GM23248 (cell line): ENCODE results near the gene DNAJB2. TPM values are rescaled to one million over a fixed set of nuclear protein-coding genes. Genes with fewer than 3 reads are reported as not detected.

Experiments used
- DNase-seq: peaks from one replicate; pipeline ENCODE4 v3.0.0-alpha.2; 2015
- H2AFZ ChIP-seq: fragments of 200-600 bp; sonication (generic); 2 replicates; pipeline ENCODE4 v1.6.1; 2016; ENCODE audit warnings: antibody characterized with exemption
- H3F3A ChIP-seq: fragments of 200-600 bp; sonication (generic); 2 replicates; pipeline ENCODE4 v1.6.1; 2016; ENCODE audit warnings: mild to moderate bottlenecking, antibody characterized with exemption, mixed run types; ENCODE audit not compliant: insufficient read depth
- H3K27ac ChIP-seq: fragments of 200-600 bp; sonication (generic); 2 replicates; pipeline ENCODE4 v1.5.1; 2016; ENCODE audit warnings: mild to moderate bottlenecking
- H3K27me3 ChIP-seq: fragments of 200-600 bp; sonication (generic); replicated peaks from 2 replicates; pipeline ENCODE4 v1.6.1; 2016; ENCODE audit warnings: mild to moderate bottlenecking; ENCODE audit not compliant: insufficient read depth
- H3K36me3 ChIP-seq: fragments of 200-600 bp; sonication (generic); 2 replicates; pipeline ENCODE4 v1.6.1; 2016; ENCODE audit warnings: low read depth, mild to moderate bottlenecking
- H3K4me1 ChIP-seq: fragments of 200-600 bp; sonication (generic); 2 replicates; pipeline ENCODE4 v1.6.1; 2016; ENCODE audit warnings: mild to moderate bottlenecking; ENCODE audit not compliant: insufficient read depth
- H3K4me2 ChIP-seq: fragments of 200-600 bp; sonication (generic); one replicate; pipeline ENCODE4 v1.6.1; 2016; ENCODE audit warnings: mild to moderate bottlenecking; ENCODE audit not compliant: unreplicated experiment
- H3K4me3 ChIP-seq: fragments of 200-600 bp; sonication (generic); 2 replicates; pipeline ENCODE4 v1.5.1; 2016; ENCODE audit warnings: mild to moderate bottlenecking
- H3K79me2 ChIP-seq: fragments of 200-600 bp; sonication (generic); 2 replicates; pipeline ENCODE4 v1.6.1; 2016; ENCODE audit warnings: mild to moderate bottlenecking; ENCODE audit not compliant: insufficient read depth
- H3K9ac ChIP-seq: fragments of 200-600 bp; sonication (generic); 2 replicates; pipeline ENCODE4 v1.6.1; 2016; ENCODE audit warnings: mild to moderate bottlenecking
- H3K9me2 ChIP-seq: fragments of 200-600 bp; sonication (generic); 2 replicates; pipeline ENCODE4 v1.6.1; 2016; ENCODE audit warnings: mixed run types, mild to moderate bottlenecking, moderate library complexity; ENCODE audit not compliant: insufficient read depth
- H3K9me3 ChIP-seq: fragments of 200-600 bp; sonication (generic); one replicate; pipeline ENCODE4 v1.6.1; 2017; ENCODE audit warnings: low read depth
- H4K20me1 ChIP-seq: fragments of 200-600 bp; sonication (generic); 2 replicates; pipeline ENCODE4 v1.6.0; 2016; ENCODE audit not compliant: insufficient read depth
- EZH2 ChIP-seq: fragments of 200-600 bp; sonication (generic); IDR thresholded peaks from 2 replicates; pipeline ENCODE4 v1.6.1; 2018; ENCODE audit warnings: antibody characterized with exemption, mild to moderate bottlenecking; ENCODE audit not compliant: insufficient read depth, poor library complexity, severe bottlenecking
- EZH2phosphoT487 ChIP-seq: fragments of 200-600 bp; sonication (generic); IDR thresholded peaks from 2 replicates; pipeline ENCODE4 v1.6.1; 2018; ENCODE audit warnings: antibody characterized with exemption, moderate library complexity, mild to moderate bottlenecking, low read depth; ENCODE audit not compliant: insufficient read depth
- WGBS, 2 experiments: methylation state at CpG; one replicate each; pipeline ENCODE4 v1.1.6; 2015 to 2017; ENCODE audit warnings: low lambda C conversion rate in 2 of 2, low coverage in 1 of 2; ENCODE audit errors: missing lambda C conversion rate in 2 of 2; 5-methylcytosine and 5-hydroxymethylcytosine counted together
- in situ Hi-C: fragments of 300-500 bp; cut with MboI; formaldehyde crosslinking; loops from 2 replicates; pipeline ENCODE4 v1.15.0; 2020
- microRNA counts: library from miRNA; unstranded; fragments of <30 nt; microRNA quantifications from one replicate; lab custom pipeline; 2016
- microRNA-seq: library from miRNA; unstranded; fragments of <30 nt; microRNA quantifications from one replicate; pipeline ENCODE4, GENCODE V29; 2016; ENCODE audit warnings: borderline number of aligned reads
- polyA plus RNA-seq: library from polyadenylated mRNA; unstranded; fragments of >200 nt; fragmentation: Nextera tagmentation; extraction: Ambion mirVana; gene quantifications from 2 replicates; pipeline ENCODE4 v1.2.1, GENCODE V29; 2016
- small RNA-seq: library from RNA; depleted of rRNA; stranded (forward); fragments of <200 nt; gene quantifications from one replicate; pipeline ENCODE3, GENCODE V24; 2014; ENCODE audit warnings: low read depth, low replicate concordance
- total RNA-seq: library from RNA; depleted of rRNA; stranded (reverse); fragments of >200 nt; shearing (Covaris generic); gene quantifications from 2 replicates; pipeline ENCODE4 v1.2.3, GENCODE V29; 2014; rRNA removed

DNAJB2 gene
- total and polyA plus RNA-seq, 2 experiments from 2014 or later: 12.6 to 53.7 TPM

DNA sequence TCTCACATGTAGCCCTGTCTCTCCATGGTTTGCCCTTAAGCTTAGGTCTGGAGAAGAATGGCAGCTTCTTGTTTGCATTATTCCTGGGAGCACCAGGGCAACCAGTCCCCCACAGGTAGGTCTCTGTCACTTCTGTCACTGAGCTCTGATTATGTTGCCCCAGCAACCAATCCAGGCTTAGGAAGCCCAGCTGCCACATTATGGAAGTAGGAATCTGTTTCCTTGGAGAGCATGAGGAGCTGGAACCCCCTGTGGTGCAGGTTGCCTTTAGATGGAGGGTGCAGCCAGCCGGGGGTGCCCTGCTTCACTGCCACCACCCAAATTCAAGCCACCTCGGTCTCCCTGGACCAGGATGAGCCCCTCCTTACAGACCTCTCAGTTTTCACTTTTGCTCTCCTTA lies 48.6 kb downstream of the DNAJB2 start:
- Histone ChIP-seq H3K9me2 (no peaks in the 10 kb centered on the region), H3F3A (no peaks in the 10 kb centered on the region), H3K4me1 (no peaks in the 10 kb centered on the region), H3K36me3 (no peaks in the 10 kb centered on the region), H3K4me3 (no peak overlapping the region), H3K9me3 (no peaks in the 10 kb centered on the region), H3K79me2 (no peaks in the 10 kb centered on the region), H3K27ac (no peak overlapping the region), H3K9ac (no peak overlapping the region), H4K20me1 (no peaks in the 10 kb centered on the region), H3K27me3 (peaks cover 45% of the 10 kb centered on the region), H3K4me2 (no peak overlapping the region), H2AFZ (no peak overlapping the region)
- TF ChIP-seq EZH2phosphoT487: no peak
- TF ChIP-seq EZH2: no peak
- WGBS, 2 experiments: 15 to 17% methylated on average over 2 of the region's 2 CpGs
- in situ Hi-C loops: no loop called here
- DNase-seq: no peak

DNA sequence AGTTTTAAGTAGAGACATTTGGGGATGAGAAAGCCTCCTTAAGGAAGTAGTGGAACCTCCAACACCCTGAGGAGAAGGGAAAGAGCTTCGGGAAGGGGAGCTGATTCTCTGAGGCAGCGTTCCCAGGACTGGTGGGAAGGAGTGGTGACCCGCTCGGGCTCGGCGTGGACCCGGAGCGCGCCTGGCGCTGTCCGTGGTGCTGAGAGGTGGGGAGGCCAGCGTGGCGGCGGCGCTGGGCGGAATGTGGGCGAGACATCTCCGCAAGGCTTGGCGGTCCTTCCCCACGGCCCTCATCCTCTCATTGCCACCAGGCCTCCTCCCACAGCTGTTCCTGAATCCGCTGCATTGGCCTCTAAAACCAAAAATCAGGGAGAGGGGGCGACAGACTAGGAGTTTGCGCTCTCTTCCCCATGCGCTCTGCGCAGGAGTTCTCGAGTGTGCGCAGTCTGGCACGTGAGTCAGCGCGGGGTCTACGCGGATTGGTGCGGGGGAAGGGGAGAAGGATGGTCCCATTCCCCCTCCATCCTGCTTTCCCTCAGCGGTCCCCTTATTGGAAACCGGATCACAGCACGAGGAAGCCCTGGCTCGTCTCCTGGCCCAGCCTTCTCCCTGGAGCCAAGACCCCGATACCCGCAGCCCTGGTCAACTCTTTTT lies 52.5 kb downstream of the DNAJB2 start:
- DNase-seq: peak; percentile 61
- in situ Hi-C loops: no loop called here

DNA sequence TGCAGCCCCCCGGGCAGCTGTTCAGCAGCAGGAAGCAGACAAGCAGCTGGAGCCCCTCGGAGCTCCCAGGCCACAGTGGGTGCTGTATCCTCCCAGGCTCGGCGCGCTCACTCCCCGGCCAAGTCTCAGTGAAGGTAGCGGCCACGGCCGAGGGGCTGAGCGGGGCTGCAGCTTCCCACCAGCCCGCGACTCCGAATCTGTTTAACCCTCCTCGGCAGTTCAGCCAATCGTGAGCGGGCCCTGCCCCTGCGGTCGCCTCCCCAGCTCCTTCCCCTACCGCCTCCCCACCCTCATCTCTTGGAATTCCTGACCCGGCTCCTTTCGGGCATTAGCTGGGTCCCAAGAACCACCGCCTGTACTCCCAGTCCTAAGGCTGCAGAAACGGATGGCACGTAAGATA lies 53.4 kb downstream of the DNAJB2 start, which contains the start of gene RESP18:
Gene RESP18 (minus strand): TSS at position 203 of the 400 bp plus-strand sequence.
- TF ChIP-seq EZH2phosphoT487 (no peak), EZH2 (no peak)
- H4K20me1 ChIP-seq: no peaks in the 10 kb centered on the region
- no peaks in the 10 kb centered on the region for H3K4me1 ChIP-seq
- no peak within 1 kb of the TSS for H3K9ac ChIP-seq
- H3K9me3 ChIP-seq: no peaks in the 10 kb centered on the region
- H3K4me2 ChIP-seq: no peak within 1 kb of the TSS
- no peak within 1 kb of the TSS for H3K4me3 ChIP-seq
- no peaks in the 10 kb centered on the region for H3K36me3 ChIP-seq
- no peaks in the 10 kb centered on the region for H3F3A ChIP-seq
- no peak for DNase-seq
- 2 to 5% methylated on average over 22 to 23 of the region's 24 CpGs for WGBS, 2 experiments
- no peak within 1 kb of the TSS for H2AFZ ChIP-seq
- no peak within 1 kb of the TSS for H3K27ac ChIP-seq
- H3K9me2 ChIP-seq: no peaks in the 10 kb centered on the region
- in situ Hi-C loops: no loop called here
- peaks cover 55% of the 10 kb centered on the region for H3K27me3 ChIP-seq
- H3K79me2 ChIP-seq: no peaks in the 10 kb centered on the region

More for the DNA sequence above, 52.5 kb downstream of the DNAJB2 start:
- TF ChIP-seq EZH2: no peak
- no peak for TF ChIP-seq EZH2phosphoT487
- no peaks in the 10 kb centered on the region for H3K79me2 ChIP-seq
- no peaks in the 10 kb centered on the region for H3K36me3 ChIP-seq
- WGBS, 2 experiments: 13 to 17% methylated on average over 34 to 38 of the region's 39 CpGs
- H3K9ac ChIP-seq: no peak overlapping the region
- no peak overlapping the region for H3K4me3 ChIP-seq
- no peaks in the 10 kb centered on the region for H3K9me2 ChIP-seq
- H3F3A ChIP-seq: no peaks in the 10 kb centered on the region
- no peaks in the 10 kb centered on the region for H3K9me3 ChIP-seq
- no peaks in the 10 kb centered on the region for H4K20me1 ChIP-seq
- H2AFZ ChIP-seq: no peak overlapping the region
- H3K27ac ChIP-seq: no peak overlapping the region
- peaks cover 50% of the 10 kb centered on the region for H3K27me3 ChIP-seq
- no peaks in the 10 kb centered on the region for H3K4me1 ChIP-seq
- H3K4me2 ChIP-seq: no peak overlapping the region

DNA sequence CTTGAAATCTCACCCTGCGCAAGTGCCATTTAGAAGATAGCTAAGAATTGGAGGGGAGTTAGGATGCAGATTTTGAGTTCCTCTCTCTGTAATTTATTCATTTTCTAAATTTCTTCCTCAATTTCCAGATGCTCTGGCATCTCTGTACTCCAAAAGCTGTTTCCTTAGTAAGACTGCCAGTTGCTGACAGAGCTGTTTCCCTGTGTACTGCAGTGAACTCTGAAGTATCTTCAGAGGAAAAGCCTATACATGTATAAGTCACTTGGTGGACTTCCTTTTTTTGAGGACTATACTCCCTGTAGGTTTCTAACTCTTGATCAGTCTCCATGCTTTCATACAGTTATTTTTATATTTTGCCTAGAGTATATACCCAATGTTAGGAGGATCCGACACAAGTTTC lies 54.9 kb downstream of the DNAJB2 start:
- H3K36me3 ChIP-seq: no peaks in the 10 kb centered on the region
- H3K9ac ChIP-seq: no peak overlapping the region
- in situ Hi-C loops: no loop called here
- 56 to 66% methylated on average over 2 of the region's 2 CpGs for WGBS, 2 experiments
- H3F3A ChIP-seq: no peaks in the 10 kb centered on the region
- H3K9me2 ChIP-seq: no peaks in the 10 kb centered on the region
- DNase-seq: no peak
- TF ChIP-seq EZH2phosphoT487 (no peak), EZH2 (no peak)
- H3K79me2 ChIP-seq: no peaks in the 10 kb centered on the region
- H2AFZ ChIP-seq: no peak overlapping the region
- no peaks in the 10 kb centered on the region for H4K20me1 ChIP-seq
- H3K4me3 ChIP-seq: no peak overlapping the region
- H3K9me3 ChIP-seq: no peaks in the 10 kb centered on the region
- H3K4me1 ChIP-seq: no peaks in the 10 kb centered on the region
- H3K4me2 ChIP-seq: no peak overlapping the region
- peaks cover 59% of the 10 kb centered on the region for H3K27me3 ChIP-seq
- H3K27ac ChIP-seq: no peak overlapping the region

DNA sequence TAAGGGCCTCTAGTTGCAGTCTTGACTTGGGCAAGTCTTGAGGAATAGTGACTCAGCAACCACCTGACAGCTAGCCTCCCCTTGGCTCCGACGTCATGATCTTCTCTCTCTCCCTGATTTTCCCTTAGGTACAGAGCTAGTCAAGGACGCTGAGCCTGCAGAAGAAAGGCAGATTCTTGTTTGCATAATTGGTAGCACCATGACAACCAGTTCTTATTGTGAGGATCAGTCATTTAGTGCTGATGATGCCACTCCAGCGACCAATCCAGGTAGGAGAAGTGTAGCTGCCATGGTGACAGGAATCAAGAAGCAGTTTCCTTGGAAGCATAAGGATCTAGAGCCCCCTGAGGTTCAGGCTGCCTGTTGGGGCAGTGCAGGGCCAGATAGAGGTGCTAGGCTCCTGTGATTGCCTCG lies 56.2 kb downstream of the DNAJB2 start:
- DNase-seq: no peak
- Histone ChIP-seq H3K36me3 (no peaks in the 10 kb centered on the region), H3K9me3 (no peaks in the 10 kb centered on the region), H4K20me1 (no peaks in the 10 kb centered on the region), H3K4me2 (no peak overlapping the region), H3K9ac (no peak overlapping the region), H3K9me2 (no peaks in the 10 kb centered on the region), H3K27ac (no peak overlapping the region), H3K79me2 (no peaks in the 10 kb centered on the region), H3K27me3 (peaks cover 59% of the 10 kb centered on the region), H3K4me1 (no peaks in the 10 kb centered on the region), H2AFZ (no peak overlapping the region), H3K4me3 (no peak overlapping the region), H3F3A (no peaks in the 10 kb centered on the region)
- WGBS, 2 experiments: 35 to 40% methylated on average over 5 of the region's 5 CpGs
- TF ChIP-seq EZH2 (no peak), EZH2phosphoT487 (no peak)
- in situ Hi-C loops: no loop called here

MicroRNAs encoded within 50 kb of the gene (microRNA counts, 767-probe panel; counts per million panel counts)
- 447 counts per million, percentile 86 among the panel's probes with 10 or more counts for microRNA hsa-miR-153 (lab: Ali Mortazavi, UCI)

Small RNAs within 50 kb of the gene (microRNA-seq; reads per million reads assigned to microRNA genes)
- gene MIR153-1: not detected

Small RNAs within 50 kb of the gene (small RNA-seq; reads per million reads assigned to genes)
- not detected for gene MIR153-1

Other genes starting within 250 kb of the DNAJB2 start
- gene CFAP65, start 237.8 kb upstream of the DNAJB2 start, total RNA-seq: not detected in 2 replicates
- 0.08 TPM in 1 of 2 replicates, not detected in the other for gene CFAP65, start 237.8 kb upstream of the DNAJB2 start, polyA plus RNA-seq
- not detected in 2 replicates for gene IHH, start 218.4 kb upstream of the DNAJB2 start, total RNA-seq
- not detected in 2 replicates for gene IHH, start 218.4 kb upstream of the DNAJB2 start, polyA plus RNA-seq
- 8.3 and 16.1 TPM in 2 replicates for gene NHEJ1, start 118.6 kb upstream of the DNAJB2 start, total RNA-seq
- gene NHEJ1, start 118.6 kb upstream of the DNAJB2 start, polyA plus RNA-seq: 8.3 and 10.5 TPM in 2 replicates
- gene SLC23A3, start 109.3 kb upstream of the DNAJB2 start, total RNA-seq: 0.13 and 1.2 TPM in 2 replicates
- 0.24 and 0.58 TPM in 2 replicates for gene SLC23A3, start 109.3 kb upstream of the DNAJB2 start, polyA plus RNA-seq
- gene CNPPD1, start 102.4 kb upstream of the DNAJB2 start, total RNA-seq: 34.5 and 35.2 TPM in 2 replicates
- gene CNPPD1, start 102.4 kb upstream of the DNAJB2 start, polyA plus RNA-seq: 43.8 and 43.9 TPM in 2 replicates
- 98.9 and 120 TPM in 2 replicates for gene RETREG2, start 101.1 kb upstream of the DNAJB2 start, total RNA-seq
- 20.7 and 21.5 TPM in 2 replicates for gene RETREG2, start 101.1 kb upstream of the DNAJB2 start, polyA plus RNA-seq
- gene ZFAND2B, start 72.6 kb upstream of the DNAJB2 start, total RNA-seq: 39.3 and 42.4 TPM in 2 replicates
- gene ZFAND2B, start 72.6 kb upstream of the DNAJB2 start, polyA plus RNA-seq: 36.0 and 38.9 TPM in 2 replicates
- gene ABCB6, start 60.4 kb upstream of the DNAJB2 start, total RNA-seq: 25.3 and 35.7 TPM in 2 replicates
- gene ABCB6, start 60.4 kb upstream of the DNAJB2 start, polyA plus RNA-seq: 21.8 TPM in 2 replicates
- 84.4 and 97.3 TPM in 2 replicates for gene ATG9A, start 49.7 kb upstream of the DNAJB2 start, total RNA-seq
- gene ATG9A, start 49.7 kb upstream of the DNAJB2 start, polyA plus RNA-seq: 68.5 and 72.6 TPM in 2 replicates
- 27.8 and 32.6 TPM in 2 replicates for gene ANKZF1, start 49.6 kb upstream of the DNAJB2 start, total RNA-seq
- 26.8 and 31.5 TPM in 2 replicates for gene ANKZF1, start 49.6 kb upstream of the DNAJB2 start, polyA plus RNA-seq
- gene GLB1L, start 33.9 kb upstream of the DNAJB2 start, total RNA-seq: 13.4 and 13.5 TPM in 2 replicates
- gene GLB1L, start 33.9 kb upstream of the DNAJB2 start, polyA plus RNA-seq: 3.4 and 3.8 TPM in 2 replicates
- 15.3 and 16.0 TPM in 2 replicates for gene STK16, start 33.9 kb upstream of the DNAJB2 start, total RNA-seq
- gene STK16, start 33.9 kb upstream of the DNAJB2 start, polyA plus RNA-seq: 5.3 and 7.2 TPM in 2 replicates
- not detected in 2 replicates for gene TUBA4B, start 26.1 kb upstream of the DNAJB2 start, total RNA-seq
- gene TUBA4B, start 26.1 kb upstream of the DNAJB2 start, polyA plus RNA-seq: not detected in 2 replicates
- gene TUBA4A, start 25.4 kb upstream of the DNAJB2 start, total RNA-seq: 14.3 and 27.1 TPM in 2 replicates
- 14.5 and 15.5 TPM in 2 replicates for gene TUBA4A, start 25.4 kb upstream of the DNAJB2 start, polyA plus RNA-seq
- 50.5 and 54.1 TPM in 2 replicates for gene PTPRN, start 30.0 kb downstream of the DNAJB2 start, total RNA-seq
- 29.2 and 30.5 TPM in 2 replicates for gene PTPRN, start 30.0 kb downstream of the DNAJB2 start, polyA plus RNA-seq
- not detected in 2 replicates for gene RESP18, start 53.4 kb downstream of the DNAJB2 start, total RNA-seq
- not detected in 2 replicates for gene RESP18, start 53.4 kb downstream of the DNAJB2 start, polyA plus RNA-seq
- 79.8 and 84.5 TPM in 2 replicates for gene DNPEP, start 108.5 kb downstream of the DNAJB2 start, total RNA-seq
- gene DNPEP, start 108.5 kb downstream of the DNAJB2 start, polyA plus RNA-seq: 54.5 and 57.5 TPM in 2 replicates
- gene DES, start 139.0 kb downstream of the DNAJB2 start, total RNA-seq: 0.51 and 2.7 TPM in 2 replicates
- gene DES, start 139.0 kb downstream of the DNAJB2 start, polyA plus RNA-seq: 0.75 and 1.1 TPM in 2 replicates
- gene SPEG, start 155.5 kb downstream of the DNAJB2 start, total RNA-seq: 26.5 and 32.1 TPM in 2 replicates
- gene SPEG, start 155.5 kb downstream of the DNAJB2 start, polyA plus RNA-seq: 6.8 and 9.4 TPM in 2 replicates
- gene GMPPA, start 219.5 kb downstream of the DNAJB2 start, total RNA-seq: 60.6 and 72.2 TPM in 2 replicates
- gene GMPPA, start 219.5 kb downstream of the DNAJB2 start, polyA plus RNA-seq: 64.4 and 65.6 TPM in 2 replicates
- gene ASIC4, start 235.1 kb downstream of the DNAJB2 start, total RNA-seq: 0.13 and 0.43 TPM in 2 replicates
- gene ASIC4, start 235.1 kb downstream of the DNAJB2 start, polyA plus RNA-seq: not detected in 2 replicates